Gastroesophageal sphincter (tissue), 3 donors: ENCODE measurements around the gene MPC1.

ENCODE experiments used
- POLR2A ChIP-seq, 2 donors: fragments of 450-650 bp; IDR thresholded peaks; one replicate each; pipeline ENCODE4 v1.6.1; 2017; ENCODE audit warnings: antibody characterized with exemption in 2 of 2, mild to moderate bottlenecking in 2 of 2, moderate library complexity in 1 of 2
- TF ChIP-seq, protein P1 (sequence below), 4 experiments: fragments of 200-600 bp in 2 of 4; fragments of 450-650 bp in 2 of 4; sonication (generic) in 1 of 4; IDR thresholded peaks; one replicate each; pipeline ENCODE4 v1.5.1; 2017 to 2019; ENCODE audit warnings: antibody characterized with exemption in 4 of 4, mild to moderate bottlenecking in 2 of 4, moderate library complexity in 2 of 4

DNA sequence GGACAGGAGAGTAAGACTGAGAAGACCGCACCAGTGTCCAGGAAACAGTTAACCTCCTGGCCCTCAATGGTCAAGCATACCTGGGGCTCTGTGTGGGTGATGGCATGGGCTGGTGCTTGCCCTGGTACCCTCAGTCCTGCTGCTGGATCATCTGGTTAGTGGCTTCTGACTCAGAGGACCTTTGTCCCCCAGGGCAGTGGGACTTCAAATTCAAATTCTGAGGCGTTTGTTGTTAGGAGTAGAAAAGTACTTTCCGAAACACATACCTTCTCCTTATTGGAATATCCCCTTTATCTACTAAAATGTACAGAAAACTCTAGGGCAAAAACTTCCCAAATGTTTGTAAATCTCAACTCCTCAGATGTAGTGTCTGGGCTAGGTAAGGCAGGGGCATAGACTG is 36.3 kb downstream of the MPC1 start:
- TF ChIP-seq, protein P1, sequence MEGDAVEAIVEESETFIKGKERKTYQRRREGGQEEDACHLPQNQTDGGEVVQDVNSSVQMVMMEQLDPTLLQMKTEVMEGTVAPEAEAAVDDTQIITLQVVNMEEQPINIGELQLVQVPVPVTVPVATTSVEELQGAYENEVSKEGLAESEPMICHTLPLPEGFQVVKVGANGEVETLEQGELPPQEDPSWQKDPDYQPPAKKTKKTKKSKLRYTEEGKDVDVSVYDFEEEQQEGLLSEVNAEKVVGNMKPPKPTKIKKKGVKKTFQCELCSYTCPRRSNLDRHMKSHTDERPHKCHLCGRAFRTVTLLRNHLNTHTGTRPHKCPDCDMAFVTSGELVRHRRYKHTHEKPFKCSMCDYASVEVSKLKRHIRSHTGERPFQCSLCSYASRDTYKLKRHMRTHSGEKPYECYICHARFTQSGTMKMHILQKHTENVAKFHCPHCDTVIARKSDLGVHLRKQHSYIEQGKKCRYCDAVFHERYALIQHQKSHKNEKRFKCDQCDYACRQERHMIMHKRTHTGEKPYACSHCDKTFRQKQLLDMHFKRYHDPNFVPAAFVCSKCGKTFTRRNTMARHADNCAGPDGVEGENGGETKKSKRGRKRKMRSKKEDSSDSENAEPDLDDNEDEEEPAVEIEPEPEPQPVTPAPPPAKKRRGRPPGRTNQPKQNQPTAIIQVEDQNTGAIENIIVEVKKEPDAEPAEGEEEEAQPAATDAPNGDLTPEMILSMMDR (IDR thresholded peaks at IDR 0.05) = no peak
- TF ChIP-seq POLR2A (IDR thresholded peaks at IDR 0.05) = no peak
